Stomach smooth muscle (tissue), 2 donors: ENCODE data around the gene ATP6V0A1.

Experiments used
- H3K27ac ChIP-seq: one replicate; pipeline ENCODE4 v1.7.0; 2013; ENCODE audit warnings: mild to moderate bottlenecking, low read length, inconsistent platforms
- H3K27me3 ChIP-seq, 2 donors: one replicate each; pipeline ENCODE4 v1.7.0; 2013; ENCODE audit warnings: low read length in 2 of 2; ENCODE audit not compliant: insufficient read depth in 2 of 2, control insufficient read depth in 1 of 2
- H3K36me3 ChIP-seq, 2 donors: one replicate each; pipeline ENCODE4 v1.7.0; 2013; ENCODE audit warnings: low read length in 2 of 2; ENCODE audit not compliant: control insufficient read depth in 2 of 2, insufficient read depth in 2 of 2
- H3K4me1 ChIP-seq: one replicate; pipeline ENCODE4 v1.7.0; 2013; ENCODE audit warnings: low read length; ENCODE audit not compliant: control insufficient read depth, insufficient read depth
- H3K4me3 ChIP-seq, 2 donors: one replicate each; pipeline ENCODE4 v1.7.0; 2013; ENCODE audit warnings: low read length in 2 of 2
- H3K9ac ChIP-seq, 2 donors: one replicate each; pipeline ENCODE4 v1.7.0; 2013; ENCODE audit warnings: low read length in 2 of 2, mild to moderate bottlenecking in 1 of 2
- H3K9me3 ChIP-seq, 2 donors: one replicate each; pipeline ENCODE4 v1.7.0; 2013; ENCODE audit warnings: low read length in 2 of 2; ENCODE audit not compliant: control insufficient read depth in 2 of 2
- donor health status: healthy.
- donor health status: Pancreatic carcinoma.

ATP6V0A1 gene

GRCh38 chr17:42509409-42509808 lies 50.7 kb downstream of the ATP6V0A1 start:
- Histone ChIP-seq H3K9me3 (no peaks in the 10 kb centered on the region), H3K36me3 (peaks cover 37 to 50% of the 10 kb centered on the region in 2 donors), H3K4me3 (no peak overlapping the region), H3K27ac (no peak overlapping the region), H3K4me1 (peaks cover 15% of the 10 kb centered on the region), H3K9ac (peak overlapping the region in 1 of 2 donors; percentile 2), H3K27me3 (no peaks in the 10 kb centered on the region)

- H3K27ac ChIP-seq = no peak overlapping the region
Observed at GRCh38 chr17:42509841-42510240, 51.2 kb downstream of the ATP6V0A1 start.

GRCh38 chr17:42512246-42512645 lies 53.6 kb downstream of the ATP6V0A1 start:
- peak overlapping the region; percentile 62 for H3K27ac ChIP-seq
- H3K9me3 ChIP-seq = no peaks in the 10 kb centered on the region
- H3K9ac ChIP-seq = no peak overlapping the region
- H3K4me3 ChIP-seq = no peak overlapping the region
- peaks cover 25% of the 10 kb centered on the region for H3K4me1 ChIP-seq
- no peaks in the 10 kb centered on the region for H3K27me3 ChIP-seq
- H3K36me3 ChIP-seq = peaks cover 36 to 50% of the 10 kb centered on the region in 2 donors

More at GRCh38 chr17:42509841-42510240, 51.2 kb downstream of the ATP6V0A1 start:
- Histone ChIP-seq H3K9ac (no peak overlapping the region), H3K36me3 (peaks cover 33 to 50% of the 10 kb centered on the region in 2 donors), H3K9me3 (no peaks in the 10 kb centered on the region), H3K4me1 (peaks cover 15% of the 10 kb centered on the region), H3K27me3 (no peaks in the 10 kb centered on the region), H3K4me3 (no peak overlapping the region)

- Histone ChIP-seq H3K9ac (no peak overlapping the region), H3K9me3 (no peaks in the 10 kb centered on the region), H3K27me3 (no peaks in the 10 kb centered on the region), H3K4me3 (no peak overlapping the region), H3K36me3 (peaks cover 34 to 45% of the 10 kb centered on the region in 2 donors), H3K27ac (peak overlapping the region; percentile 62), H3K4me1 (peaks cover 30% of the 10 kb centered on the region)
Observed at GRCh38 chr17:42512733-42513251, 54.1 kb downstream of the ATP6V0A1 start.

GRCh38 chr17:42513686-42514085 lies 55.0 kb downstream of the ATP6V0A1 start:
- peaks cover 26 to 36% of the 10 kb centered on the region in 2 donors for H3K36me3 ChIP-seq
- no peaks in the 10 kb centered on the region for H3K9me3 ChIP-seq
- H3K4me1 ChIP-seq = peaks cover 39% of the 10 kb centered on the region
- H3K27me3 ChIP-seq = no peaks in the 10 kb centered on the region
- peak overlapping the region; percentile 46 for H3K27ac ChIP-seq
- H3K4me3 ChIP-seq = no peak overlapping the region
- peak overlapping the region in 1 of 2 donors; percentile 29 for H3K9ac ChIP-seq

- peak overlapping the region; percentile 46 for H3K27ac ChIP-seq
- peaks cover 20 to 30% of the 10 kb centered on the region in 2 donors for H3K36me3 ChIP-seq
- H3K27me3 ChIP-seq = no peaks in the 10 kb centered on the region
- H3K9me3 ChIP-seq = no peaks in the 10 kb centered on the region
- H3K4me3 ChIP-seq = no peak overlapping the region
- H3K4me1 ChIP-seq = peaks cover 45% of the 10 kb centered on the region
- H3K9ac ChIP-seq = peak overlapping the region in 1 of 2 donors; percentile 13
Observed at GRCh38 chr17:42514279-42514678, 55.6 kb downstream of the ATP6V0A1 start.

- peaks cover 51% of the 10 kb centered on the region for H3K4me1 ChIP-seq
- H3K27ac ChIP-seq = peak overlapping the region; percentile 46
- no peaks in the 10 kb centered on the region for H3K27me3 ChIP-seq
- H3K9ac ChIP-seq = peak overlapping the region in 1 of 2 donors; percentile 2
- no peaks in the 10 kb centered on the region for H3K9me3 ChIP-seq
- no peak overlapping the region for H3K4me3 ChIP-seq
- peaks cover 14 to 27% of the 10 kb centered on the region in 2 donors for H3K36me3 ChIP-seq
Observed at GRCh38 chr17:42514867-42515266, 56.2 kb downstream of the ATP6V0A1 start.

- H3K4me3 ChIP-seq = peak overlapping the region in 1 of 2 donors; percentile 22
- peaks cover 74% of the 10 kb centered on the region for H3K4me1 ChIP-seq
- H3K27ac ChIP-seq = peak overlapping the region; percentile 100
- H3K27me3 ChIP-seq = no peaks in the 10 kb centered on the region
- peak overlapping the region in 1 of 2 donors; percentile 46 for H3K9ac ChIP-seq
- no peaks in the 10 kb centered on the region for H3K9me3 ChIP-seq
- peaks cover 6 to 19% of the 10 kb centered on the region in 2 donors for H3K36me3 ChIP-seq
Observed at GRCh38 chr17:42517516-42517915, 58.8 kb downstream of the ATP6V0A1 start.

- Histone ChIP-seq H3K4me1 (peaks cover 77% of the 10 kb centered on the region), H3K9ac (peak overlapping the region; percentile 61 to 84), H3K4me3 (peak overlapping the region; percentile 5 to 44), H3K27ac (peak overlapping the region; percentile 100), H3K27me3 (no peaks in the 10 kb centered on the region), H3K36me3 (peaks cover 6 to 19% of the 10 kb centered on the region in 2 donors), H3K9me3 (no peaks in the 10 kb centered on the region)
Observed at GRCh38 chr17:42518046-42518754, 59.5 kb downstream of the ATP6V0A1 start.

GRCh38 chr17:42518755-42519545 lies 60.3 kb downstream of the ATP6V0A1 start:
- H3K9me3 ChIP-seq = no peaks in the 10 kb centered on the region
- peaks cover 74% of the 10 kb centered on the region for H3K4me1 ChIP-seq
- H3K36me3 ChIP-seq = peaks cover 6 to 16% of the 10 kb centered on the region in 2 donors
- H3K27me3 ChIP-seq = no peaks in the 10 kb centered on the region
- peak overlapping the region; percentile 61 to 84 for H3K9ac ChIP-seq
- H3K27ac ChIP-seq = peak overlapping the region; percentile 100
- H3K4me3 ChIP-seq = peak overlapping the region in 1 of 2 donors; percentile 41
